ENCODE measurements around the gene SUCLG2. TPM values are rescaled to one million over a fixed set of nuclear protein-coding genes. Genes with fewer than 3 reads are reported as not detected.

The SUCLG2 gene
- total RNA-seq, 1 donor = 56.8 TPM

DNA sequence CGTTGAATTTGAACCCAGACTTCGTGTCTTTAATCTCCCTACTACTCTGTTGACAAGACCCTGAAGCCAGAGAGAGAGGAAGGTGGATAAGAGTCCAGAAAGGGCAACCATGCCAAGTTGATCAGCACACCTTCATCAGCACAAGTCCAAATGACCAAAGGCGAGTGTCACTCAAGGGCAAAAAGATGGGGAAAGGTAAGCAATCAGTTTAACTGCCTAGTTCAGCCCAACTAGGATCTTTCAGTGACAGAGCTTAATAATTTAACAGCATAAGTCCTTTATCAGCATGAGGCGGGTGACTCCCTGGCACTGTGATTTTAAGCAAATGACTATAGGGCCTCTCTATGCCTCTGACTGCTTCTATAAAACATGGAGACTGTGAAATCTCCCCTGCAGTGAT is 6.2 kb downstream of the SUCLG2 start:
- DNase-seq (ENCODE audit: insufficient read length, low spot score, missing footprints) = no peak
- Histone ChIP-seq H3K27me3 (ENCODE audit: insufficient read depth, low read length) (no peaks in the 10 kb centered on the region), H3K27ac (ENCODE audit: low read depth, low read length) (peak overlapping the region; percentile 96)

GRCh38 chr3:67647390-67647878 is 7.0 kb downstream of the SUCLG2 start:
- H3K27me3 ChIP-seq (ENCODE audit: insufficient read depth, low read length) = no peaks in the 10 kb centered on the region
- H3K27ac ChIP-seq (ENCODE audit: low read depth, low read length) = peak overlapping the region; percentile 96
- peak overlapping the region; percentile 12 for H3K4me2 ChIP-seq (ENCODE audit: insufficient read depth, low read length)
- H3K4me1 ChIP-seq (ENCODE audit: insufficient read depth, low read length) = peaks cover 35% of the 10 kb centered on the region
- H2AFZ ChIP-seq (ENCODE audit: low read length) = peak overlapping the region; percentile 48
- DNase-seq (ENCODE audit: insufficient read length, low spot score, missing footprints) = peak; percentile 78
- no peaks in the 10 kb centered on the region for H3K9me3 ChIP-seq (ENCODE audit: low read depth, low read length)
- no peaks in the 10 kb centered on the region for H4K20me1 ChIP-seq (ENCODE audit: insufficient read depth, low read length)
- no peak overlapping the region for H3K4me3 ChIP-seq (ENCODE audit: insufficient read depth, low read length)
- TF ChIP-seq, protein P1, sequence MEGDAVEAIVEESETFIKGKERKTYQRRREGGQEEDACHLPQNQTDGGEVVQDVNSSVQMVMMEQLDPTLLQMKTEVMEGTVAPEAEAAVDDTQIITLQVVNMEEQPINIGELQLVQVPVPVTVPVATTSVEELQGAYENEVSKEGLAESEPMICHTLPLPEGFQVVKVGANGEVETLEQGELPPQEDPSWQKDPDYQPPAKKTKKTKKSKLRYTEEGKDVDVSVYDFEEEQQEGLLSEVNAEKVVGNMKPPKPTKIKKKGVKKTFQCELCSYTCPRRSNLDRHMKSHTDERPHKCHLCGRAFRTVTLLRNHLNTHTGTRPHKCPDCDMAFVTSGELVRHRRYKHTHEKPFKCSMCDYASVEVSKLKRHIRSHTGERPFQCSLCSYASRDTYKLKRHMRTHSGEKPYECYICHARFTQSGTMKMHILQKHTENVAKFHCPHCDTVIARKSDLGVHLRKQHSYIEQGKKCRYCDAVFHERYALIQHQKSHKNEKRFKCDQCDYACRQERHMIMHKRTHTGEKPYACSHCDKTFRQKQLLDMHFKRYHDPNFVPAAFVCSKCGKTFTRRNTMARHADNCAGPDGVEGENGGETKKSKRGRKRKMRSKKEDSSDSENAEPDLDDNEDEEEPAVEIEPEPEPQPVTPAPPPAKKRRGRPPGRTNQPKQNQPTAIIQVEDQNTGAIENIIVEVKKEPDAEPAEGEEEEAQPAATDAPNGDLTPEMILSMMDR (IDR thresholded peaks at IDR 0.05; ENCODE audit: extremely low read depth, low read depth, low read length) = no peak
- H3K79me2 ChIP-seq (ENCODE audit: insufficient read depth, low read length) = peaks cover 83% of the 10 kb centered on the region
- no peaks in the 10 kb centered on the region for H3K36me3 ChIP-seq (ENCODE audit: insufficient read depth, low read length)

More for the DNA sequence above, 6.2 kb downstream of the SUCLG2 start:
- peak overlapping the region; percentile 12 for H3K4me2 ChIP-seq (ENCODE audit: insufficient read depth, low read length)
- TF ChIP-seq, protein P1 (IDR thresholded peaks at IDR 0.05; ENCODE audit: extremely low read depth, low read depth, low read length) = no peak
- no peaks in the 10 kb centered on the region for H4K20me1 ChIP-seq (ENCODE audit: insufficient read depth, low read length)
- H3K9me3 ChIP-seq (ENCODE audit: low read depth, low read length) = no peaks in the 10 kb centered on the region
- peaks cover 83% of the 10 kb centered on the region for H3K79me2 ChIP-seq (ENCODE audit: insufficient read depth, low read length)
- no peak overlapping the region for H3K4me3 ChIP-seq (ENCODE audit: insufficient read depth, low read length)
- peaks cover 41% of the 10 kb centered on the region for H3K4me1 ChIP-seq (ENCODE audit: insufficient read depth, low read length)
- H2AFZ ChIP-seq (ENCODE audit: low read length) = no peak overlapping the region
- no peaks in the 10 kb centered on the region for H3K36me3 ChIP-seq (ENCODE audit: insufficient read depth, low read length)

DNA sequence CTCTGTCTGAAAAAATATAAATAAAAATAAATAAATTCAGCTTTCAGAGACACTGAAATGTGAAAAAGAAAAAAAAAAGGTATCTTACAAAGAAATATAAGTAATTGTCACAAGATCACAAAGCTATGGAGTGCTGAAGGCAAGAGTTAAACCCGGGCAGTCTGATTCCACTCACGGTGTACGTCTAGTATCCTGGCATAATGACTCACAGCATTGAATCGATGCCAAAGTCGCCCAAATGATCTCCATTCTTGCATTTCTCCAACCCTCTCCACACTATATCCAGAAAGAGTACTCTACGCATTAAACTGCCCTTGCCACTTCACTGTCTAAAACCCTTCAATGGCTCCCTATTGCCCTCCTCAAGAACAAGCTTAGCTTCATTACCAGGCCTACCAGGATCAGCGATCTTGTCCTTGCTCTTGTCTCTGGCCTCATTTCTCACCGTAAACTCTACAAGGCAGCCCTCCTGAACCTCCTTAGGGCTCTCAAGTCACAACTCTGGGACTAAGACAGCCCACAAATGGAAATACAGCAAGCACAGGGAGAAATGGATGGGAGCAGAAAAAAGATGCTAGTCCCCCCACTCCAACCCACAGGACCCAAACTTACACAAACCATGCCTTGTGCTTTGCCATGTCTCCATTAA is 7.7 kb downstream of the SUCLG2 start:
- Histone ChIP-seq H3K27ac (ENCODE audit: low read depth, low read length) (peak overlapping the region; percentile 96), H3K79me2 (ENCODE audit: insufficient read depth, low read length) (peaks cover 83% of the 10 kb centered on the region), H4K20me1 (ENCODE audit: insufficient read depth, low read length) (no peaks in the 10 kb centered on the region), H3K27me3 (ENCODE audit: insufficient read depth, low read length) (no peaks in the 10 kb centered on the region), H3K9me3 (ENCODE audit: low read depth, low read length) (no peaks in the 10 kb centered on the region), H3K4me2 (ENCODE audit: insufficient read depth, low read length) (peak overlapping the region; percentile 12), H3K4me3 (ENCODE audit: insufficient read depth, low read length) (no peak overlapping the region), H3K36me3 (ENCODE audit: insufficient read depth, low read length) (no peaks in the 10 kb centered on the region), H2AFZ (ENCODE audit: low read length) (no peak overlapping the region), H3K4me1 (ENCODE audit: insufficient read depth, low read length) (peaks cover 35% of the 10 kb centered on the region)
- DNase-seq (ENCODE audit: insufficient read length, low spot score, missing footprints) = no peak
- TF ChIP-seq, protein P1 (IDR thresholded peaks at IDR 0.05; ENCODE audit: extremely low read depth, low read depth, low read length) = no peak

- Histone ChIP-seq H3K4me3 (ENCODE audit: insufficient read depth, low read length) (no peak overlapping the region), H2AFZ (ENCODE audit: low read length) (no peak overlapping the region), H4K20me1 (ENCODE audit: insufficient read depth, low read length) (no peaks in the 10 kb centered on the region), H3K4me2 (ENCODE audit: insufficient read depth, low read length) (no peak overlapping the region), H3K79me2 (ENCODE audit: insufficient read depth, low read length) (peaks cover 76% of the 10 kb centered on the region), H3K9me3 (ENCODE audit: low read depth, low read length) (no peaks in the 10 kb centered on the region), H3K27ac (ENCODE audit: low read depth, low read length) (no peak overlapping the region), H3K4me1 (ENCODE audit: insufficient read depth, low read length) (peaks cover 45% of the 10 kb centered on the region), H3K27me3 (ENCODE audit: insufficient read depth, low read length) (no peaks in the 10 kb centered on the region), H3K36me3 (ENCODE audit: insufficient read depth, low read length) (no peaks in the 10 kb centered on the region)
- DNase-seq (ENCODE audit: insufficient read length, low spot score, missing footprints) = no peak
- TF ChIP-seq, protein P1 (IDR thresholded peaks at IDR 0.05; ENCODE audit: extremely low read depth, low read depth, low read length) = no peak
Observed at GRCh38 chr3:67644827-67645226, 9.6 kb downstream of the SUCLG2 start.
